Activated CD8-positive, alpha-beta memory T cell treated with anti-CD3 and anti-CD28 coated beads, Interleukin-2, amount 50 U/mL, for 48 hours (primary cell): ENCODE results near the gene VWA5B1.
A peak's percentile ranks its signal among the peaks of the same experiment; 100 is the strongest.

Experiments used
- DNase-seq: peaks from one replicate; pipeline ENCODE4 v3.0.0-alpha.2; 2020

The VWA5B1 gene

DNA sequence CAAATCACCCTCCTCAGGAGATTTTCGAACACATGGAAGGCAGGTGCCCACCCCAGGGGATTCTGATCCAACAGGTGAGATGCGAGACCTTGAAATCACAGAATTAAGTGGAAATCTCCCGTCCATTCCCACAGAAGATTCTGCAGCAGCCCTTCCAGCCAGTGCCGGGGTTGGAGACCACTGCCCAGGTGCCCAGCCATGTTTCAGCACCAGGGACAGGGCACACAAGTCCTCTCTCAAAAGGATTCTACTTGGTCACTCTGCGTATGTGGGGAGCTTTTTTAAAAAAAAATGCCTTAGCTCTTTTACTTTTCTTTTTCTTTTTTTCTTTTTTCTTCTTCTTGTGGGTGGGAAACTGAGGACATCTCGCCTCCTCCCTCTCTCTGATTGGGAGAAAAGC, 80.7 kb downstream of the VWA5B1 start:
- DNase-seq, result no peak

- no peak for DNase-seq
Observed at GRCh38 chr1:20371883-20372282, 81.2 kb downstream of the VWA5B1 start.

DNA sequence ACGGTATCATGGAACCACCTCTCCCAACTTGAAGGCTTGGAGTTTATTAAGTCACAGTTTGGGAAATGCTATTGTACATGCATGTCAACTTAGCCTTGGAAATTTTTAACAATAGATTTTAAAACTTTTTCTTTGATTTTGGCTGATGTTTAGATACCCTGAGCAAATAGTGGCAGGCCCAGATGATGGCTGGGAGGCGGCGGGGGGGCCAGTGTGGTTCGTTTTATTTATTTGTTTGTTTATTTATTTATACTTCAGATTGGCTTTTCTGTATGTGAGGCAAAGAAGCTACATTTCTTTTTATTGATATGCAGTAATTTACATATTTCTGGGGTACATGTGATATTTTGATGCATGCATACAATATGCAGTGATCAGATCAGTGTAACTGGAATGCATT, 82.0 kb downstream of the VWA5B1 start:
- DNase-seq, result no peak

DNA sequence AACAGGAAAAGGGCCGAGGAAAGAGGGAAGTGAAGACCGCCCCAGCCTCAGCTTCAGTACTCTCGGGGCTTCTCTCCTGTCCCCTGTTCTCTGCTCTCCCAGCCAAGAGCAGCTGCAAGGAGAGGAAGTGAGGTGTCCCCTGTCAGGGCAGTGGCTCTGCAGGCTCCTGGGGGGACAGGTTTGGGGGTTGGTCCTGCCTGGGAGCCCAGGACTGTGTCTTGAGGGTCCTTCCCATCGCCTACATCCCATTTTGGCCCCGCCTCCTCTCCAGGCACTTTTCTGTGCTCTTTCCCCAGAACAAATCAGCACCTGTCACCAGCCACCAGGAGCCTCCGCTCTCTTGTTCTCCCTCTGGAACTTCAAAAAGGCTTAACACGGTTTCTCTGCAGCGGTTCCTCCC, 82.6 kb downstream of the VWA5B1 start:
- no peak for DNase-seq

GRCh38 chr1:20373764-20374163, 83.1 kb downstream of the VWA5B1 start:
- no peak for DNase-seq

DNA sequence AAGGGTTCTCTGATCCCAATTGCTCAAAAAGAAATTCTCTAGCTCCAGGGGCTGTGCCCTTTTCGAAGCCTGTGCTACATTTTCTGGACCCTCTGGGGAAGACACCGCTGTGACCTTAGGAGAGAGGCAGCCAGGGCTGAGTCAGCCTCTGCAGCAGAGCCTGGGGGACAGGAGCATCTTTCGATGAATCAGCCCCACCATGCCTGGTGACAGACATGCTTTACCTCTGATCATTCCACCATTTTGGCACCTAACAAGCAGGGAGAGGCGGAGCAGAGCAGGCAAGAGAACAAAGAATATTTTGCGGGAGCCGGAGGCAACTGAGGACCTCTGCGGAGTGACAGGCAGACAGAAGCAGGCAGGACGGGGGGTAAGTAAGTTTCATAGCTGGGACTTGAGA, 84.9 kb downstream of the VWA5B1 start:
- no peak for DNase-seq

GRCh38 chr1:20376171-20376570, 85.5 kb downstream of the VWA5B1 start:
- no peak for DNase-seq

- peak; percentile 87 for DNase-seq
Observed at GRCh38 chr1:20376880-20377494, 86.3 kb downstream of the VWA5B1 start.

- DNase-seq, result no peak
Observed at GRCh38 chr1:20377516-20378270, 87.0 kb downstream of the VWA5B1 start.

GRCh38 chr1:20379075-20379474, 88.4 kb downstream of the VWA5B1 start:
- no peak for DNase-seq

DNA sequence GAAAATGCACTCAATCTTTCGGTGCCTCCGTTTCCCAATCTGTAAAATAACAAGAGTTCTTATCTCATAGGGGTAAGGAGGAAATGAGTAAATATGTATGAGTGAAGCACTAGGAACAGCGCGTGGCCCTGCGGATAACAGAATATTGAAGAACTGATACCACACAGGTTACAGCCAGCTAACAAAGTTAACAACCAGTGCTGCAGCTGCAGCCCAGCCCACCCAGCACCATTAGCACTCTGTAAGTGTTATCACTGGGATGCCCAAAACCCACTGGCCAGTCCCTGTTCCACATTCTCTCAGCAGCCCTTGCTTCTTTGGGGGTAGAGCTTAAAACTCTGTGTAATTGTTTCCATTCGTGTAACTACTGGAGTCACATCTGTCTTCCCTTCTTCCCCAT, 89.5 kb downstream of the VWA5B1 start:
- no peak for DNase-seq

GRCh38 chr1:20380616-20381035, 90.0 kb downstream of the VWA5B1 start:
- no peak for DNase-seq

DNA sequence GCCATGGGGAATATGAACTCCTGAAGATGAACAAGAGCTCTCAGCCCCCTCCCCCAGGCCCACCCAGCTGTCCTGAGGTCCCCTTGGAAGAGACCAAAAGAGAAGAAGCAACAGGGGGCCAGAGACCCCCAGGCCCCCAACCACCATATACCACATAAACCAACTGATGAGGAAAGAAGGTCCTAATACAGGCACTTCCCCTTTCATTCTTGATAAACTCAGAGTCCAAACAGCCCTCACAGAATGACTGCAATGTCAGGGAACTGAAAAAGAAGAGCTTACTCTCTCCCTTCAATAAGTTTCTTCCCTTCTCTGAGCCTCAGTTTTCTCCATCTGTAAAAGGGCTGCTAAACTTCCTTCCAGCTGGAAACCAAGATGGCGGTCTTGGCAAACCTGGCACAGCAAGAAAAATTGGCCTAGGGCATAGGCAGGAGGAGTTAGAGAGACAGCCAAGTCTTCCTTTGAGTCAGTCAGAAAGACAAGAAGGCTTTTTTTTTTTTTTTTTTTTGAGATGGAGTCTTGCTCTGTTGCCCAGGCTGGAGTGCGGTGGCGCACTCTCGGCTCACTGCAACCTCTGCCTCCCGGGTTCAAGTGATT, 90.5 kb downstream of the VWA5B1 start:
- DNase-seq, result no peak

GRCh38 chr1:20381961-20382360, 91.3 kb downstream of the VWA5B1 start:
- no peak for DNase-seq

- DNase-seq, result no peak
Observed at GRCh38 chr1:20382711-20383110, 92.0 kb downstream of the VWA5B1 start.

- no peak for DNase-seq
Observed at GRCh38 chr1:20383631-20384030, 93.0 kb downstream of the VWA5B1 start.

DNA sequence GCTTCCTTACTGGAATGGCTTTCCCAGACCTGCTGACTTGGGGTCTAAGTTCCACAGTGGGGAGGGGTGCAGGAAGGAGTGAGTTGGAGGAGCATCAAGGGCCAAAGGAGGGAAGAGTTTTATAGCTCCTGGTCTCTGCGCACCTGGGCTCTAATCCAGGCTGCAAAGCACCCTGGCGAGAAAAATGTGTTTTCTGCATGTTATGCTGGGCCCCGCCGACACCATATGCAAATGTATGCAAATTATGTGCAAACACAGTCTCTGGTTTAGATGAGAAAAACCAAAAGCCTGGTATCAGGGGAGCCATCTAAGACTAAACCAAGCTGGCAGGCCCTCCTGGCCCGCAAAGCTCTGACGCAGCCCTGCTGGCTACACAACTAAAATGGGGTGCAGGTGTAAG, 95.0 kb downstream of the VWA5B1 start:
- no peak for DNase-seq

- no peak for DNase-seq
Observed at GRCh38 chr1:20386323-20387081, 95.8 kb downstream of the VWA5B1 start.

- no peak for DNase-seq
Observed at GRCh38 chr1:20389571-20389970, 98.9 kb downstream of the VWA5B1 start.

DNA sequence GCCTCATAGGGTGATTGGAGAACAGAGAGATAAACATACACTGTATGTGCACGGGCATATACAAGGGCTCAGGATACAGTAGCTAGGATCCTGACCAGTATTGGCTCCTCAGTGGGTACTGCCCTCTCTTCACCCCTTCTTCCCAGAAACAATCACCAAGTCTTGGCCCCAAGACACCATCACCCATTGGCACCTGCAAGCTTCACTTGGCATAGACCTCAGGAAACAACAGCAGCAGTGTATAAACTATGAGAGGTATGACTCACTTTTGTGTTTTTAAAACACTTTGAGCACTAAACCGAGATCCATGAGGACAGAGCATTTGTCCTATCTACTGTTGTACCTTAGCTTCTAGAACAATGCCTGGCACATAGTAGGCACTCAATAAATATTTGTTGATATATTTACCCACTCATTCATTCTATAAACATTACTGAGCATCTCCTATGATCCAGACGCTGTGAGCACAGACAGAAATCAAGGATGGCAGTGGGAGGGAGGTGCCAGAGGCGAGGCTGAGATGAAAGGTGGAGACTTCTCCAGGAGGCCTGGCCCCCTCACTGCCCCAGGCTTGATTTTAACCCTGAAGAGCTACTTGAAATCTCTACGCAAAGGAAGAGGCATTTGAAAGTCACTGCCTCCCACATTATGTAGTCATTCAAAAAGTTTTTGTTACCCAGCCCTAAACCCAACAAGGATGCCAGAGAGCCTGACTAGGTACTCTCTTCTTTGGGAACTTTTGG, 100.1 kb downstream of the VWA5B1 start:
- DNase-seq, result no peak

DNA sequence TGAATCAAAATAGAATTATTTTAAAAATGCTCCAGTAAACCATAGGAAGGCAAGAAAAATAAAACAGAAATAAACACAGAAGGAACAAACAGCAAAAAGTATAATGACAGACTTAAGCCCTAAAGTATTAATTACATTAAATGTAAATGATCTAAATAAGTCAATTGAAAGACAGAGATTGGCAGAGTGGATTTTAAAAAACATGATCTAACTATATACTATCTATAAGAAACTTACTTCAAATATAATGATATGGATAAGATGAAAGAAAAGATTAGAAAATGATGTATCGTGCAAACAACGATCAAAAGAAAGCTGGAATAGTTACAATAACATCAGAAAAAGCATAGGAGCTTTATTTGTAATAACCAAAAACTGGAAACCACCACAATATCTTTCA, 104.6 kb downstream of the VWA5B1 start:
- no peak for DNase-seq

DNA sequence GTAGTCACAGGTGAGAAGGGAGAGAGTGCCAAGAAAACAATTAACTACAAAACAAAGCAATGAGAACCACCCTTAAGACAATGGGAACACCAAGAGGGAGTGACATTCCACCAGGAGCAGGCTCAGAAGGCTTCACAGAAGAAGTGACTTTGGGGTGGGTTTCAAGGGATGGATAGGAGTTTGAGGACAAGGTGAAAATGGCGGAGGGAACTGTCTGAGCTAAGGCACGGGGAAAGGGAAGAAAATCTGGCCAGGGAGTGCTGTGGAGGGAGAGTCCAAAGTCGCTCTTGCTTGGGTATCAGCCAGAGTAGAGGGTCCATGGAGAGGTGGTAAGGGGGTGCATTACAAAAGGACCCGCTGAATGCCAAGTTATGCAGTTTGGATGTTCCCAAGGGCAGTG, 108.1 kb downstream of the VWA5B1 start:
- DNase-seq, result no peak

DNA sequence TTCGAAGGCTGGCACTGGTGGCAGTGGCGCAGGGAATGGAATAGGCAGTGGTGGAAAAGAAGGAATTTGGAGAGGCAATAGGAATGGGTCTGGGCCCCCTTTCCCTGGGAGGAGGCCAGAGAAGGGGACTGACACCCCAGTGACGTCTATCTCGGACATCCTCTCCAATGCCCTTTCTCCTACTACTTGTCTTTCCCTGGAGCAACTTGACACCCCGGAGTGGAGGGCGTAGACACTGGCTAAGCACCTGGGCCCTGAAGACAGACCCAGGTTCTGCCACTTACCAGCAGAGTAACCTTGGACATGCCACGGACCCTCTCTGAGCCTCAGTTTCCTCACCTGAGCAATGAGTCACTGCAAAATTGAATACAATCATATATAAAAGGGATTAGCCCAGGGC, 108.5 kb downstream of the VWA5B1 start:
- DNase-seq, result no peak
